Renal pelvis (tissue), 4 donors: ENCODE data around the gene TMEM204. TPM values are rescaled to one million over a fixed set of nuclear protein-coding genes. Genes with fewer than 3 reads are reported as not detected.

Source experiments
- DNase-seq: peaks from one replicate; pipeline ENCODE4 v3.0.0-alpha.2; 2013
- polyA plus RNA-seq, 3 donors: library from polyadenylated mRNA; unstranded; fragments of 120-200 nt; gene quantifications; one replicate each; pipeline ENCODE4 v1.2.1, GENCODE V29; 2013; ENCODE audit not compliant: insufficient read length in 3 of 3

TMEM204 gene
- polyA plus RNA-seq, 3 donors = 17.6 to 25.8 (median 24.7) TPM

- DNase-seq = no peak
Observed at GRCh38 chr16:1496464-1496863, 37.0 kb upstream of the TMEM204 start.

DNA sequence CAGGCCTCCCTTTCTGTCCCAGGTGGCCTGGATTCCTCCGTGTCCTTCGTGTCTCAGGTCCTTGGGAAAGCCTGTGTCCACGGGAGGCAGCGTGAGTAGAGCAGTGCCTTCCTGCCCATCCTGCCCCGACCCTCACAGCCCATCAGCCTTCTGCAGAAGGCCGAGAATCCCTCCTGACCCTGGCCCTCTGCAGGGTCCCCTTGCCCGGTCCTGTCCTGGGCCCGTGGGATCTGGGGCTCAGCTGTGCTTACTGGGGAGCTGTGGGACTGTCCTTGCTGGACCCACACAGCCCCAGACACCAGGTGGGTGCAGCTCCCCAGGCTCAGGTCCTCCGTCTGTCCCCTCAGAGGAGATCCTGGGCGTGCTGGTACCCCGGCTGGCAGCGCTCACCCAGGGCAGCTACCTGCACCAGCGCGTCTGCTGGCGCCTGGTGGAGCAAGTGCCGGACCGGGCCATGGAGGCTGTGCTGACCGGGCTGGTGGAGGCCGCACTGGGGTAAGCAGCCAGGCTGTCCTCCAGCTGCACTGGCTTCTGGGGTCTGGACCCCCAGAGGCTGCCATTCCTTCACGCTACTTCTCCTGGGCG, 36.4 kb upstream of the TMEM204 start:
- DNase-seq = no peak

- no peak for DNase-seq
Observed at GRCh38 chr16:1498899-1499676, 34.4 kb upstream of the TMEM204 start.

DNA sequence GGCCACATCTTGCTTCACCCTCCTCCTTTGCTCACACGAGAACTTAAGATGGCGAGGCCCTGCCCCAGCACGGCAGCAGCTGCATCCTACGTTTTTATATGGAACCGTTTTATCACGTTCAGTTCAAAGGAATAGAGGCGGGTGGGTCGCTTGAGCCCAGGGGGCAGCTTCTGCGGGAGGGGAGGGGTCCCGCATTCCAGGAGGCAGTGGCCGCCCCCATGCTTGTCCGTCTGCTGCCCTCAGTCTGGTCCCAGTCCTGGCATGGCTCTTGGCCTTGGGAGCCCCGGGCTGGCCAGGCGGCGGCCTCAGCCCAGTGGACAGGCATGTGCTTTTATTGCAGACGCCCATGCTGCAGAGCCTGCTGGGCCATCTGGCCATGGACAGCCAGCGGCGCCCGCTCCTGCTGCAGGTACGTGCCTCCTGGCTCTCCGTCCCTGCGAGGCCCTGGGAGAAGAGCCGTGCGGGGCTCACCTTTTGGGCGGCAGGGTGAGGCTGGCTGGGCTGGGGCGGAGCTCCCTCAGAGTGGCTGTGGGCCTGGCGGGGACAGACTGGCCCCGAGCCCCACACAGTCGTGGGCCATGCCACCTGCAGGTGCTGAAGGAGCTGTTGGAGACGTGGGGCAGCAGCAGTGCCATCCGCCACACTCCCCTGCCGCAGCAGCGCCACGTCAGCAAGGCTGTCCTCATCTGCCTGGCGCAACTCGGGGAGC, 33.6 kb upstream of the TMEM204 start:
- no peak for DNase-seq

DNA sequence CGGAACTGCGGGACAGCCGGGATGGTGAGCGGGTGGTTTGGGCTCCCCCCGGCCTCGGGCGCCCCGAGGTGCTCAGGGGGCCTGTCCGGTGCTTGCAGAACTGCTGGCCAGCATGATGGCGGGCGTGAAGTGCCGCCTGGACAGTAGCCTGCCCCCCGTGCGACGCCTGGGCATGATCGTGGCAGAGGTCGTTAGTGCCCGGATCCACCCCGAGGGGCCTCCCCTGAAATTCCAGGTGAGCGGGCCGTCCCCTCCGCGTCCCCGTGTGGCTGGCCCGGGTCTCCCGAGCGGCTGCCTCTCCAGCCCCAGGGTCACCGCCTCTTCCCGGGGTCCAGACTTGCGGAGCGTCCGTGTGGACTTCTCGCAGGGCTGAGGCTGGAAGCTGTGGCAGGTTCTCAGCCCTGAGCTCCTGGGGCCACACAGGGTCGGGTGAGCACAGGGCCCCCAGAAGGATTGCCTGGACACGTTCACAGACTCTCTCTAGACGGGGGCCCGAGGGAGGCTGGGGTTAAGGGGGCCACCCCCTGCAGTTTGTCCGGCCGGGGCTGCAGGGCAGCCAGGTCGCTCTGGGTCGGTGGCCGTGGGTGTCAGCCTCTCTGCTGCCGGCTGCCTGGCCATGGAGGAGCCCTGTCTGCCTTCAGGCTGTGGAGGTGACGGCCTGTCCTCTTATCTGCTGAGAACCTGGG, 32.9 kb upstream of the TMEM204 start:
- DNase-seq = no peak

- DNase-seq = no peak
Observed at GRCh38 chr16:1501630-1502029, 31.8 kb upstream of the TMEM204 start.

DNA sequence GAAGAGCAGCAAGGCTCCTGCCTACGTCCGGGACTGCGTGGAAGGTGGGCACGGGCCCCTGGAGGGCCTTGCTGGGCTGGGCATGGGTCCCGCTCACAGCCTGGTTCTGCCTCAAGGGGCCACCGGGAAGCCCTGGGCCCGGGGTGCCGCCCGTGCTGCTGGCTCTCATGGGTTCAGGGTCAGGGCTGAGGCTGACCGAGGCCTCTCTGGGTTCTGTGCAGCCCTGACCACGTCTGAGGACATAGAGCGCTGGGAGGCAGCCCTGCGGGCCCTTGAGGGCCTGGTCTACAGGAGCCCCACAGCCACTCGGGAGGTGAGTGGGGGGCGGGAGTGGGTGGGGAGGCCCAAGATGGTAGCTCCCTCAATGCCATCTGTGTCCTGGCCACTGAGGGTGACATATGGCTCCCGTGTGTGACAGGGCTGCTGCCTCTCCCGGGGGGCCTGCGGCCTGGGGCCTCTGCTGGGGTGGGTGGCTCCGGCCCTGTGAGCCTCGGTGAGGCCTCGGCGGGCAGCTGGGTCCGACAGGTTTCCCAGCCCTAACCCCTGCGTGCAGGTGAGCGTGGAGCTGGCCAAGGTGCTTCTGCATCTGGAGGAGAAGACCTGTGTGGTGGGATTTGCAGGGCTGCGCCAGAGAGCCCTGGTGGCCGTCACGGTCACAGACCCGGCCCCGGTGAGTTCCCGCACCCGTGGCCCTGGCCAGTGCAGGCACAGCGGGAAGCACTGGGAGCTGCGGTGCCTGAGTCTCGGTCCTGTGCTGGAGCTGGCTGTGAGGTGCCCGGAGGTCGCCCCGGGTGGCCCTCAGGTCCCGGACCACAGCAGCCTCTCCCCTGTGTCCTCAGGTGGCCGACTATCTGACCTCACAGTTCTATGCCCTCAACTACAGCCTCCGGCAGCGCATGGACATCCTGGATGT, 31.1 kb upstream of the TMEM204 start:
- DNase-seq = no peak

DNA sequence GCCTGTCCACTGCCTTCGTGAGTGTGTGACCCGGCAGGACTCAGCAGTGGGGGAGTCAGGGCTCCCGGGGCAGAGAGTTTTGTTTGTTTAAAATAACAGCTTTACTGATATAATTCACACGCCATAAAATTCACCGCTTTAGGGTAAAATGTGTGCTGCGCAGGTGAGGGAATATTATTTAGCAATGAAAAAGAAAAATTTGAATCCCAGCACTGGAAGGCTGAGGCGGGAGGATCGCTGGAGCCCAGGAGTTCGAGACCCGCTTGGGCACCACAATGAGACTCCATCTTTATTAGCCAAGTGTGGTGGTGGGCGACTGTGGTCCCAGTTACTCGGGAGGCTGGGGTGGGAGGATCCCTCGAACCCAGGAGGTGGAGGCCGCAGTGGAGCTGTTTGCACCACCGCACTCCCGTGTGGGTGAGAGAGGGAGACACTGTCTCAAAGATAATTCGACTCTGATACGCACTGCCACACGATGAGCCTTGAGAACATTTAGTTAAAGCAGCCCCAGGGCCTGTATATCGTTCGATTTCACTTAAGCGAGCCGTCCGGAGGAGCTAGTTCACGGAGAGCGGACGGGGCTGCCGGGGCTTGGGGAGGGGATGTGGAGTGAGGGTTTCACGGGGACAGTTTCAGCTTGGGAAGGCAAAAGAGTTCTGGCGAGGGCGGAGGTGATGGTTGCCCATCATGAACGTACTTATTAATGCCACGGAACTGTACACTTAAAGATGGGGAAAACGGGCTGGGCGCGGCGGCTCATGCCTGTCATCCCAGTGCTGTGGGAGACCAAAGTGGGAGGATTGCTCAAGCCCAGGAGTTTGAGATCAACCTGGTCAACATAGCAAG, 30.1 kb upstream of the TMEM204 start:
- DNase-seq = no peak

GRCh38 chr16:1505073-1505844, 28.2 kb upstream of the TMEM204 start:
- DNase-seq = no peak

GRCh38 chr16:1505912-1506311, 27.6 kb upstream of the TMEM204 start:
- no peak for DNase-seq

DNA sequence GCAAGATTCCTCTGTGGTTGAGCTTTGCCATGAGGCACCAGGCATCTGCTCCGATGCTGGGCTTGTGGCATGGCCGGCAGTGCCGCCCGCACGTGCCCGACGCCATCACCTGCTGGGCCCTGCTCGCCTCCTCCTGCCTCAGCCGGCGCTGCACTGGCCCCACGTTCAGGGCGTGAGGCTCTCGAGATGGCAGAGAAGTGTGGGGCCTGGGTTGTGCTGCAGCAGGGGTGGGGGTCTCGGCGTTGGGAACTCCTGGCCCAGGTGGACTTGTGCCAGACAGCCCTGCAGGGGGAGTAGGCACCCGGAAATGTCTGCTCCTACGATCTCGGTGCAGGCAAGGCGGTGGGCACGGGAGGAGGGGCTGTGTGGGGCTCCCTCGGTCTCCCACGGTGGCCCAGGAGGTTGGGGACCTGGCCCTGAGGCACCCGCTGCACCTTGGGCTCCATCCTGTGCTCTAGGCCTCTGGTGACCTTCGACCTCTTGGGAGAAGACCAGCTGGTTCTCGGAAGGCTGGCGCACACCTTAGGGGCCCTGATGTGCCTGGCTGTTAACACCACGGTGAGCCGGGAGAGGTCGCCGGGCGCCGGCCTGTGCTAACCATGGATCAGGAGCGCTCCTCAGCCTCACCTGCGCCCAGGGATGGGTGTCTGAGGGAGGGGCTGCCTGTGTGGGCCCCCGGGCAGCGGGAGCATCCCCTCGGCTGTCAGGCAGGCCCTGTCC, 26.8 kb upstream of the TMEM204 start:
- DNase-seq = no peak

DNA sequence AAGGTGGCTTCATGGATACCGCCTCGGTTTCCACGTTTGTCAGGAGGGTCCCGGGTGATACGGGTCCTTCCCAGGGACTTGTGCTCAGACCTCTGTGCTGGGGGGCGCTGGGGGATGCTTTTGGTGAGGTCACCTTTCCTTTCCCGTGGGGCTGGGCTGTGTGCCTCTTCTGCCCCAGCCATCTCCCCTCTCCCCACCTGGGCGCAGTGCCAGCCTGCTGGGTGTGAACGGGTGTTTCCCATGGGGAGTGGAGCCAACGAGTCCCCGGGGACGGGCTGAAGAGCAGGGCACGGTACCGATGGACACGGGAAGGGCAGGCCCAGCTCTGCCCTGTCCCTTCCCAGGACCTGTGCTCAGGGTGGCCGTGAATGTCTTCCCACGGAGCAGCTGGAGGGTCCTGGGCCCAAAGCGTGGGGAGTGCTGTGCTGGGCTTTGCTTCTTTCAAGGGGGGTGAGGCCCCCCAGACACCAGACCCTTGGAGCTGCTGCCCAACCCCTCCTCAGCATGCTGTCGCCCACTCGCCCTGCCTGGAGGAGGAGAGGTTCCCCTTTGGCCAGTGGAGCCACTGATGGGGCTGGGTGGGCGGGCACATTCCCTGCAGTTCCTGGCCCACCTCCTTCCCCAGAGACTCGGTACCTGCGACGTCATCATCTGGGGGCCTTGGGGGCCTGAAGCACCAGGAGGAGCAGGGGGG, 24.8 kb upstream of the TMEM204 start:
- no peak for DNase-seq

GRCh38 chr16:1509307-1510221, 23.9 kb upstream of the TMEM204 start:
- DNase-seq = no peak

- no peak for DNase-seq
Observed at GRCh38 chr16:1510272-1510671, 23.2 kb upstream of the TMEM204 start.

GRCh38 chr16:1510941-1511351, 22.5 kb upstream of the TMEM204 start:
- no peak for DNase-seq

- no peak for DNase-seq
Observed at GRCh38 chr16:1511662-1512569, 21.6 kb upstream of the TMEM204 start.
